Measurements from ENCODE around the gene IL3RA.
"Not testable (repeated sequence)": the region's sequence is repeated elsewhere in the genome, so short reads cannot be mapped to it uniquely, and the experiment has no call there.

The IL3RA gene

GRCh38 chrX:1422135-1422465 is 85.5 kb downstream of the IL3RA start:
- Histone ChIP-seq H3K27me3 (ENCODE audit: control insufficient read depth, insufficient read depth, low read length) (no peaks in the 10 kb centered on the region), H3K4me3 (ENCODE audit: low read length) (no peak overlapping the region)

GRCh38 chrX:1423215-1423614 is 86.6 kb downstream of the IL3RA start:
- H3K36me3 ChIP-seq (ENCODE audit: control insufficient read depth, low read depth, low read length): peaks cover 46% of the 10 kb centered on the region
- H3K4me3 ChIP-seq (ENCODE audit: low read length): no peak overlapping the region
- no peak overlapping the region for H3K9ac ChIP-seq (ENCODE audit: low read length)

More at GRCh38 chrX:1422135-1422465, 85.5 kb downstream of the IL3RA start:
- no peak overlapping the region for H3K9ac ChIP-seq (ENCODE audit: low read length)
- peaks cover 10% of the 10 kb centered on the region for H3K9me3 ChIP-seq (ENCODE audit: control insufficient read depth, low read depth, low read length)
- peaks cover 46% of the 10 kb centered on the region for H3K36me3 ChIP-seq (ENCODE audit: control insufficient read depth, low read depth, low read length)
- no peak overlapping the region for H3K27ac ChIP-seq (ENCODE audit: low read length)
- no peaks in the 10 kb centered on the region for H3K4me1 ChIP-seq (ENCODE audit: control insufficient read depth, low read depth, low read length)

GRCh38 chrX:1424147-1424851 is 87.7 kb downstream of the IL3RA start:
- no peak overlapping the region for H3K27ac ChIP-seq (ENCODE audit: low read length)
- no peaks in the 10 kb centered on the region for H3K4me1 ChIP-seq (ENCODE audit: control insufficient read depth, low read depth, low read length)
- peaks cover 10% of the 10 kb centered on the region for H3K9me3 ChIP-seq (ENCODE audit: control insufficient read depth, low read depth, low read length)
- peaks cover 41% of the 10 kb centered on the region for H3K36me3 ChIP-seq (ENCODE audit: control insufficient read depth, low read depth, low read length)
- H3K27me3 ChIP-seq (ENCODE audit: control insufficient read depth, insufficient read depth, low read length): no peaks in the 10 kb centered on the region
- H3K4me3 ChIP-seq (ENCODE audit: low read length): no peak overlapping the region
- no peak overlapping the region for H3K9ac ChIP-seq (ENCODE audit: low read length)

More at GRCh38 chrX:1423215-1423614, 86.6 kb downstream of the IL3RA start:
- no peaks in the 10 kb centered on the region for H3K4me1 ChIP-seq (ENCODE audit: control insufficient read depth, low read depth, low read length)
- H3K27me3 ChIP-seq (ENCODE audit: control insufficient read depth, insufficient read depth, low read length): no peaks in the 10 kb centered on the region
- H3K27ac ChIP-seq (ENCODE audit: low read length): no peak overlapping the region
- H3K9me3 ChIP-seq (ENCODE audit: control insufficient read depth, low read depth, low read length): peaks cover 10% of the 10 kb centered on the region

GRCh38 chrX:1425381-1425780 is 88.8 kb downstream of the IL3RA start:
- Histone ChIP-seq H3K27ac (ENCODE audit: low read length) (no peak overlapping the region), H3K4me3 (ENCODE audit: low read length) (no peak overlapping the region), H3K4me1 (ENCODE audit: control insufficient read depth, low read depth, low read length) (no peaks in the 10 kb centered on the region), H3K9me3 (ENCODE audit: control insufficient read depth, low read depth, low read length) (peaks cover 10% of the 10 kb centered on the region), H3K9ac (ENCODE audit: low read length) (no peak overlapping the region), H3K27me3 (ENCODE audit: control insufficient read depth, insufficient read depth, low read length) (no peaks in the 10 kb centered on the region), H3K36me3 (ENCODE audit: control insufficient read depth, low read depth, low read length) (peaks cover 41% of the 10 kb centered on the region)

- not testable (repeated sequence) for H3K9me3 ChIP-seq (ENCODE audit: control insufficient read depth, low read depth, low read length); H3K4me1 ChIP-seq (ENCODE audit: control insufficient read depth, low read depth, low read length); H3K4me3 ChIP-seq (ENCODE audit: low read length); H3K27ac ChIP-seq (ENCODE audit: low read length); H3K9ac ChIP-seq (ENCODE audit: low read length); H3K27me3 ChIP-seq (ENCODE audit: control insufficient read depth, insufficient read depth, low read length)
- peaks cover 38% of the 10 kb centered on the region for H3K36me3 ChIP-seq (ENCODE audit: control insufficient read depth, low read depth, low read length)
Observed at GRCh38 chrX:1426321-1426720, 89.7 kb downstream of the IL3RA start.

GRCh38 chrX:1427756-1428155 is 91.2 kb downstream of the IL3RA start:
- H3K36me3 ChIP-seq (ENCODE audit: control insufficient read depth, low read depth, low read length): peaks cover 33% of the 10 kb centered on the region
- H3K4me1 ChIP-seq (ENCODE audit: control insufficient read depth, low read depth, low read length): no peaks in the 10 kb centered on the region
- no peak overlapping the region for H3K27ac ChIP-seq (ENCODE audit: low read length)
- H3K9ac ChIP-seq (ENCODE audit: low read length): no peak overlapping the region
- no peak overlapping the region for H3K4me3 ChIP-seq (ENCODE audit: low read length)
- H3K9me3 ChIP-seq (ENCODE audit: control insufficient read depth, low read depth, low read length): no peaks in the 10 kb centered on the region
- no peaks in the 10 kb centered on the region for H3K27me3 ChIP-seq (ENCODE audit: control insufficient read depth, insufficient read depth, low read length)

- Histone ChIP-seq H3K4me3 (ENCODE audit: low read length) (no peak overlapping the region), H3K4me1 (ENCODE audit: control insufficient read depth, low read depth, low read length) (no peaks in the 10 kb centered on the region), H3K9me3 (ENCODE audit: control insufficient read depth, low read depth, low read length) (no peaks in the 10 kb centered on the region), H3K27ac (ENCODE audit: low read length) (no peak overlapping the region), H3K27me3 (ENCODE audit: control insufficient read depth, insufficient read depth, low read length) (no peaks in the 10 kb centered on the region), H3K9ac (ENCODE audit: low read length) (no peak overlapping the region), H3K36me3 (ENCODE audit: control insufficient read depth, low read depth, low read length) (peaks cover 27% of the 10 kb centered on the region)
Observed at GRCh38 chrX:1430451-1430850, 93.9 kb downstream of the IL3RA start.

Measured in iPS-18a (cell line).